Esophagus muscularis mucosa (tissue), 4 donors: Measurements from ENCODE around the gene RPP40. TPM values are rescaled to one million over a fixed set of nuclear protein-coding genes. Genes with fewer than 3 reads are reported as not detected.

Experiments used
- DNase-seq: peaks from one replicate; pipeline ENCODE4 v3.0.0-alpha.2; 2017; ENCODE audit errors: extremely low spot score
- H3K27ac ChIP-seq, 4 donors: fragments of 200-600 bp; sonication (generic); replicated peaks in 1 of 4; 1 replicate in 3 of 4; 2 replicates in 1 of 4; pipeline ENCODE4 v1.5.1; 2016 to 2019; ENCODE audit warnings: mild to moderate bottlenecking in 1 of 4
- H3K27me3 ChIP-seq, 4 donors: fragments of 200-600 bp; sonication (generic); one replicate each; pipeline versions ENCODE4 v1.5.1 to v1.6.0; 2016 to 2019
- H3K36me3 ChIP-seq, 4 donors: fragments of 200-600 bp; sonication (generic); one replicate each; pipeline ENCODE4 v1.5.1; 2016 to 2019
- H3K4me1 ChIP-seq, 4 donors: fragments of 200-600 bp; sonication (generic); one replicate each; pipeline ENCODE4 v1.5.1; 2016 to 2019
- H3K4me3 ChIP-seq, 4 donors: fragments of 200-600 bp; sonication (generic); 1 replicate in 2 of 4; 2 replicates in 2 of 4; pipeline ENCODE4 v1.5.1; 2016 to 2019; ENCODE audit warnings: mild to moderate bottlenecking in 4 of 4, moderate library complexity in 1 of 4
- H3K9me3 ChIP-seq, 4 donors: fragments of 200-600 bp; sonication (generic); 1 replicate in 3 of 4; 2 replicates in 1 of 4; pipeline ENCODE4 v1.5.1; 2016 to 2019
- CTCF ChIP-seq, 3 experiments: fragments of 200-600 bp in 2 of 3; fragments of 450-650 bp in 1 of 3; sonication (generic) in 2 of 3; IDR thresholded peaks; one replicate each; pipeline ENCODE4 v1.5.1; 2017 to 2019; ENCODE audit warnings: antibody characterized with exemption in 3 of 3, mild to moderate bottlenecking in 2 of 3, moderate library complexity in 1 of 3
- EP300 ChIP-seq: sonication (generic); formaldehyde crosslinking; IDR thresholded peaks from one replicate; pipeline ENCODE4 v1.6.1; 2017; ENCODE audit warnings: antibody characterized with exemption
- POLR2A ChIP-seq: fragments of 450-650 bp; IDR thresholded peaks from one replicate; pipeline ENCODE4 v1.6.1; 2017; ENCODE audit warnings: antibody characterized with exemption, moderate library complexity, mild to moderate bottlenecking, low read depth
- POLR2AphosphoS5 ChIP-seq, 2 donors: sonication (generic); formaldehyde crosslinking; IDR thresholded peaks; one replicate each; pipeline ENCODE4 v1.6.1; 2017; ENCODE audit warnings: antibody characterized with exemption in 2 of 2
- WGBS: methylation state at CpG from one replicate; pipeline ENCODE4 v1.1.5; 2018; 5-methylcytosine and 5-hydroxymethylcytosine counted together
- intact Hi-C: fragments of 100-400 bp; cut with DNase I; formaldehyde crosslinking; loops from one replicate; pipeline ENCODE4 v1.15.1; 2023
- total RNA-seq, 4 donors: library from RNA; depleted of rRNA; stranded (reverse); fragments of >200 nt; gene quantifications; one replicate each; pipeline versions ENCODE4 v1.1.0 to v1.2.1, GENCODE V29; 2016

Gene RPP40
- total RNA-seq, 4 donors from 2014 or later: 2.5 to 7.9 (median 3.8) TPM

GRCh38 chr6:4983322-4983721 lies 20.5 kb downstream of the RPP40 start:
- no peaks in the 10 kb centered on the region for H3K36me3 ChIP-seq
- WGBS: 77% methylated on average over 6 of the region's 6 CpGs
- no peak overlapping the region for H3K4me3 ChIP-seq
- no peak overlapping the region for H3K27ac ChIP-seq
- H3K9me3 ChIP-seq: peaks cover 0 to 25% (median 9%) of the 10 kb centered on the region in 4 donors
- intact Hi-C loops: no loop called here
- TF ChIP-seq POLR2A (no peak), POLR2AphosphoS5 (IDR thresholded peaks at IDR 0.05) (no peak), EP300 (no peak), CTCF (IDR thresholded peaks at IDR 0.05) (no peak)
- no peaks in the 10 kb centered on the region for H3K27me3 ChIP-seq
- no peak for DNase-seq
- no peaks in the 10 kb centered on the region for H3K4me1 ChIP-seq

- no peak overlapping the region for H3K27ac ChIP-seq
- peak; percentile 72 for DNase-seq
- WGBS: 75% methylated on average over 6 of the region's 6 CpGs
- intact Hi-C loops: no loop called here
- no peaks in the 10 kb centered on the region for H3K4me1 ChIP-seq
- no peak for TF ChIP-seq POLR2AphosphoS5 (IDR thresholded peaks at IDR 0.05)
- no peak for TF ChIP-seq EP300
- no peak for TF ChIP-seq POLR2A
- TF ChIP-seq CTCF (IDR thresholded peaks at IDR 0.05): no peak
- H3K36me3 ChIP-seq: no peaks in the 10 kb centered on the region
- no peaks in the 10 kb centered on the region for H3K27me3 ChIP-seq
- no peak overlapping the region for H3K4me3 ChIP-seq
- peaks cover 0 to 28% (median 9%) of the 10 kb centered on the region in 4 donors for H3K9me3 ChIP-seq
Measured at GRCh38 chr6:4981761-4982160, 22.1 kb downstream of the RPP40 start.

DNA sequence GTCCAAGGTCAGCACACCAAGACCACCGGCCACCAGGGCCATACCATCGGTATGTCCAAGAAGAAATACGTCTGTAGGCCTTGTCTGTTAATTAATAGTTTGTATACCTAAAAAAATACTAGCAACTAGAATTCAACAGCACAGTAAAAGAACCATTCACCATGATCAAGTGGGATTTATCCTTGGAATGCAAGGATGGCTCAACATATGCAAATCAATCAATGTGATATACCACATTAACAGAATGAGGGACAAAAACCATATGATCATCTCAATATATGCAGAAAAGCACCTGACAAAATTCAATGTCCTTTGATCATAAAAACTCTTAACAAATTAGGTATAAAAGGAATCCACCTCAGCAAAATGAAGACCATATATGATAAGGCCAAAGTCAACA lies 24.4 kb downstream of the RPP40 start:
- Histone ChIP-seq H3K9me3 (peaks cover 0 to 28% (median 9%) of the 10 kb centered on the region in 4 donors), H3K4me3 (no peak overlapping the region), H3K27me3 (no peaks in the 10 kb centered on the region), H3K36me3 (no peaks in the 10 kb centered on the region), H3K4me1 (peaks cover 0 to 8% (median 7%) of the 10 kb centered on the region in 4 donors), H3K27ac (no peak overlapping the region)
- WGBS: 67% methylated on average over 3 of the region's 3 CpGs
- DNase-seq: no peak
- no peak for TF ChIP-seq CTCF (IDR thresholded peaks at IDR 0.05)
- no peak for TF ChIP-seq EP300
- TF ChIP-seq POLR2A: no peak
- TF ChIP-seq POLR2AphosphoS5 (IDR thresholded peaks at IDR 0.05): no peak
- intact Hi-C loops: no loop called here

GRCh38 chr6:4977468-4977867 lies 26.4 kb downstream of the RPP40 start:
- no peak for TF ChIP-seq EP300
- no peaks in the 10 kb centered on the region for H3K27me3 ChIP-seq
- H3K36me3 ChIP-seq: no peaks in the 10 kb centered on the region
- no peak overlapping the region for H3K4me3 ChIP-seq
- 70% methylated on average over 5 of the region's 5 CpGs for WGBS
- no peak overlapping the region for H3K27ac ChIP-seq
- peaks cover 0 to 28% (median 9%) of the 10 kb centered on the region in 4 donors for H3K9me3 ChIP-seq
- intact Hi-C loops: no loop called here
- DNase-seq: peak; percentile 12
- peaks cover 0 to 16% (median 15%) of the 10 kb centered on the region in 4 donors for H3K4me1 ChIP-seq

GRCh38 chr6:4975506-4975905 lies 28.3 kb downstream of the RPP40 start:
- WGBS: 78% methylated on average over 3 of the region's 3 CpGs
- intact Hi-C loops: no loop called here
- H3K4me3 ChIP-seq: no peak overlapping the region
- H3K27ac ChIP-seq: no peak overlapping the region
- peaks cover 0 to 22% (median 19%) of the 10 kb centered on the region in 4 donors for H3K4me1 ChIP-seq
- no peaks in the 10 kb centered on the region for H3K27me3 ChIP-seq
- TF ChIP-seq POLR2AphosphoS5 (IDR thresholded peaks at IDR 0.05) (no peak), EP300 (no peak), POLR2A (no peak), CTCF (IDR thresholded peaks at IDR 0.05) (no peak)
- peak; percentile 14 for DNase-seq
- no peaks in the 10 kb centered on the region for H3K36me3 ChIP-seq
- H3K9me3 ChIP-seq: peaks cover 0 to 28% (median 9%) of the 10 kb centered on the region in 4 donors
